ENCODE measurements around the gene PAX5.

The PAX5 gene

GRCh38 chr9:36950389-36950788, 83.7 kb downstream of the PAX5 start:
- TF ChIP-seq CTCF (IDR thresholded peaks at IDR 0.05; ENCODE audit: borderline replicate concordance, extremely low read depth, low read length, poor library complexity, severe bottlenecking), result no peak
- Histone ChIP-seq H3K36me3 (ENCODE audit: insufficient read depth, low read length) (no peaks in the 10 kb centered on the region), H3K4me2 (ENCODE audit: insufficient read depth, low read length) (no peak overlapping the region)

DNA sequence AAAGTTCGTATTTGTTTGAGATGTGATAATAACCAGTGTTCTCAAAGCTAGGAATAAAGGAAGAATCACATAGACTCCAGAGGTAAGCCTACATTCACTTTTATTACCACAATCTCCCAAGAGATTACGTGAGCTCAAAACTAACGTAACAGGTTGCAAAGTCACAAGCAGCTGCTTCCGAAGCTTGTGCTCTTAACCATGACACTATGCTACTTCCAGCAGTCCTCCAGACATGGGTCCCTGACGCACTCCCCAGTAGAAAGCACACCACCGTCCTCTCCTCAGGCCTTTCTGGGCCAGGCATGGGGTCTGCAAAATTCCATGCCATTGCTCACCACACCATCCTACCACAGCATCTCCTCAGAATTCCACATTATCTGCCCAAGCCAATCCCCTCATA, 84.6 kb downstream of the PAX5 start:
- Histone ChIP-seq H3K4me3 (ENCODE audit: low read depth in 1 of 2, low read length in 2 of 2) (no peak overlapping the region), H3K27ac (ENCODE audit: low read length) (no peak overlapping the region), H3K9me3 (ENCODE audit: insufficient read depth, low read length, severe bottlenecking) (no peaks in the 10 kb centered on the region), H3K4me2 (ENCODE audit: insufficient read depth, low read length) (no peak overlapping the region), H2AFZ (ENCODE audit: low read depth, low read length) (no peak overlapping the region), H3K4me1 (ENCODE audit: insufficient read depth, low read length) (no peaks in the 10 kb centered on the region), H3K79me2 (ENCODE audit: insufficient read depth, low read length) (no peaks in the 10 kb centered on the region), H3K27me3 (ENCODE audit: insufficient read depth, low read length, poor library complexity) (peaks cover 18% of the 10 kb centered on the region), H3K36me3 (ENCODE audit: insufficient read depth, low read length) (no peaks in the 10 kb centered on the region), H3K9ac (ENCODE audit: low read depth, low read length) (no peak overlapping the region), H4K20me1 (ENCODE audit: insufficient read depth, low read length) (no peaks in the 10 kb centered on the region)
- no peak for ATAC-seq (ENCODE audit: insufficient read depth, low read depth)
- TF ChIP-seq CTCF (IDR thresholded peaks at IDR 0.05; ENCODE audit: borderline replicate concordance, extremely low read depth, low read length, poor library complexity, severe bottlenecking), result no peak
- TF ChIP-seq EZH2 (IDR thresholded peaks at IDR 0.05; ENCODE audit: borderline replicate concordance, low read depth, low read length, severe bottlenecking), result no peak
- no peak for DNase-seq

More at GRCh38 chr9:36950389-36950788, 83.7 kb downstream of the PAX5 start:
- ATAC-seq (ENCODE audit: insufficient read depth, low read depth) (no peak), DNase-seq (no peak)
- H4K20me1 ChIP-seq (ENCODE audit: insufficient read depth, low read length), result no peaks in the 10 kb centered on the region
- no peak overlapping the region for H3K4me3 ChIP-seq (ENCODE audit: low read depth in 1 of 2, low read length in 2 of 2)
- peaks cover 18% of the 10 kb centered on the region for H3K27me3 ChIP-seq (ENCODE audit: insufficient read depth, low read length, poor library complexity)
- H3K79me2 ChIP-seq (ENCODE audit: insufficient read depth, low read length), result no peaks in the 10 kb centered on the region
- no peak overlapping the region for H3K27ac ChIP-seq (ENCODE audit: low read length)
- no peak overlapping the region for H2AFZ ChIP-seq (ENCODE audit: low read depth, low read length)
- no peaks in the 10 kb centered on the region for H3K9me3 ChIP-seq (ENCODE audit: insufficient read depth, low read length, severe bottlenecking)
- H3K4me1 ChIP-seq (ENCODE audit: insufficient read depth, low read length), result no peaks in the 10 kb centered on the region
- H3K9ac ChIP-seq (ENCODE audit: low read depth, low read length), result no peak overlapping the region

DNA sequence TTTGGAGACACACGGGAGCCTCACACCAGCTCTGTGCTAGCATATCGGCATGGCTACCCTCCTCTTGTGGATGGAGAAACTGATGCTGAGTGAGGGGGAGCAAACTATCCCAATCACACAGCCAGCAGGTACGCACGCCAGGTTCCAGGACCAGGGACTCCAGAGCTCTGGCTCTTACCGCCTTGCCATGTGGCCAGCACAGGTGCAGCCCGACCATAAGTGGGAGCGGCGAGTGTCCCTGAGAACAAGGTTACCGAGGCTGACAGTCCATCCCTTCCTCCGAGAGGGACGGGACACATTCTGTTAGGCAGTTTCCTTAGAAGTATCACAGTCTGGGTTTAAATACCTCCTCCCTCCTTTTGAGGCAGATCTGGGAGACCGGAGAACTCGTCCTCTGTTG, 86.0 kb downstream of the PAX5 start:
- Histone ChIP-seq H3K27me3 (ENCODE audit: insufficient read depth, low read length, poor library complexity) (peaks cover 18% of the 10 kb centered on the region), H3K27ac (ENCODE audit: low read length) (no peak overlapping the region), H3K4me3 (ENCODE audit: low read depth in 1 of 2, low read length in 2 of 2) (no peak overlapping the region), H3K4me2 (ENCODE audit: insufficient read depth, low read length) (no peak overlapping the region), H3K79me2 (ENCODE audit: insufficient read depth, low read length) (no peaks in the 10 kb centered on the region), H3K36me3 (ENCODE audit: insufficient read depth, low read length) (no peaks in the 10 kb centered on the region), H3K9me3 (ENCODE audit: insufficient read depth, low read length, severe bottlenecking) (no peaks in the 10 kb centered on the region), H3K4me1 (ENCODE audit: insufficient read depth, low read length) (no peaks in the 10 kb centered on the region), H2AFZ (ENCODE audit: low read depth, low read length) (no peak overlapping the region), H4K20me1 (ENCODE audit: insufficient read depth, low read length) (no peaks in the 10 kb centered on the region), H3K9ac (ENCODE audit: low read depth, low read length) (no peak overlapping the region)
- ATAC-seq (ENCODE audit: insufficient read depth, low read depth) (no peak), DNase-seq (no peak)
- TF ChIP-seq EZH2 (IDR thresholded peaks at IDR 0.05; ENCODE audit: borderline replicate concordance, low read depth, low read length, severe bottlenecking) (no peak), CTCF (IDR thresholded peaks at IDR 0.05; ENCODE audit: borderline replicate concordance, extremely low read depth, low read length, poor library complexity, severe bottlenecking) (no peak)

DNA sequence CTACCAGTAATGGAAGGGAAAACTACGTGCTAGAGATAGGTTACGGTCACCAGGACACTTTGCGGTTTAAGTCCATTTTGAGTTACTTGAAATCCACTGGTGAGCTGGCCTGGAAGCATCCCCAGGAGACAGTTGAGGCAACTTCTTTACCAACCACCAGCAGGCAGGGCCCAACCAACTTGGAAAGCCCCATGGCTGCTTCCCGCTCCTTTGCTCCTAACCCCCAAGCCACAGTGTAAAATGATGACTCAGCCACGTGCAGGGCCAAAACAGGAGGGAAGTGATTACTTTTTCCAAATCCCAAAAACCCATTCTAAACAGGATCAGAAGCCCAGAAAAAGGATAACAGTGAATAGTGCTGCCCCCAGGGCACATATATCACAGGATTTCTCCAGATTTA, 87.4 kb downstream of the PAX5 start:
- H3K9me3 ChIP-seq (ENCODE audit: insufficient read depth, low read length, severe bottlenecking), result no peaks in the 10 kb centered on the region
- no peak overlapping the region for H2AFZ ChIP-seq (ENCODE audit: low read depth, low read length)
- DNase-seq (no peak), ATAC-seq (ENCODE audit: insufficient read depth, low read depth) (no peak)
- H3K4me1 ChIP-seq (ENCODE audit: insufficient read depth, low read length), result no peaks in the 10 kb centered on the region
- no peak overlapping the region for H3K27ac ChIP-seq (ENCODE audit: low read length)
- H3K36me3 ChIP-seq (ENCODE audit: insufficient read depth, low read length), result no peaks in the 10 kb centered on the region
- H3K79me2 ChIP-seq (ENCODE audit: insufficient read depth, low read length), result no peaks in the 10 kb centered on the region
- H4K20me1 ChIP-seq (ENCODE audit: insufficient read depth, low read length), result no peaks in the 10 kb centered on the region
- no peak for TF ChIP-seq EZH2 (IDR thresholded peaks at IDR 0.05; ENCODE audit: borderline replicate concordance, low read depth, low read length, severe bottlenecking)
- no peak for TF ChIP-seq CTCF (IDR thresholded peaks at IDR 0.05; ENCODE audit: borderline replicate concordance, extremely low read depth, low read length, poor library complexity, severe bottlenecking)
- no peak overlapping the region for H3K4me3 ChIP-seq (ENCODE audit: low read depth in 1 of 2, low read length in 2 of 2)
- H3K4me2 ChIP-seq (ENCODE audit: insufficient read depth, low read length), result no peak overlapping the region
- H3K27me3 ChIP-seq (ENCODE audit: insufficient read depth, low read length, poor library complexity), result peaks cover 18% of the 10 kb centered on the region
- no peak overlapping the region for H3K9ac ChIP-seq (ENCODE audit: low read depth, low read length)
